Activated CD4-positive, alpha-beta T cell treated with anti-CD3 and anti-CD28 coated beads, Interleukin-2, amount 10 ng/mL, durations not matched to agents 24 days and 14 days (primary cell): Measurements from ENCODE around the gene MEGF11. TPM values are rescaled to one million over a fixed set of nuclear protein-coding genes. Genes with fewer than 3 reads are reported as not detected.

Experiments
- DNase-seq: peaks from one replicate; pipeline ENCODE4 v3.0.0; 2022
- H3K27ac Mint-ChIP-seq: one replicate; pipeline ENCODE4 v1.8.0; 2022; ENCODE audit warnings: mild to moderate bottlenecking, mixed read lengths
- H3K27me3 Mint-ChIP-seq: one replicate; pipeline ENCODE4 v1.8.0; 2022; ENCODE audit warnings: mixed read lengths
- H3K36me3 Mint-ChIP-seq: one replicate; pipeline ENCODE4 v1.8.0; 2022; ENCODE audit warnings: low read depth, mild to moderate bottlenecking, mixed read lengths
- H3K4me1 Mint-ChIP-seq: one replicate; pipeline ENCODE4 v1.8.0; 2021; ENCODE audit warnings: mixed read lengths
- H3K4me3 Mint-ChIP-seq: one replicate; pipeline ENCODE4 v1.8.0; 2022; ENCODE audit warnings: mild to moderate bottlenecking, moderate library complexity, mixed read lengths
- H3K9me3 Mint-ChIP-seq: one replicate; pipeline ENCODE4 v1.8.0; 2021; ENCODE audit warnings: mixed read lengths
- intact Hi-C: fragments of 100-400 bp; cut with micrococcal nuclease; formaldehyde crosslinking; loops from one replicate; pipeline ENCODE4 v1.15.1; 2023
- total RNA-seq: library from RNA; stranded (reverse); gene quantifications from 2 replicates; pipeline ENCODE4 v1.2.3, GENCODE V29; 2022

Gene MEGF11
- total RNA-seq, 1 donor from 2014 or later, result not detected

DNA sequence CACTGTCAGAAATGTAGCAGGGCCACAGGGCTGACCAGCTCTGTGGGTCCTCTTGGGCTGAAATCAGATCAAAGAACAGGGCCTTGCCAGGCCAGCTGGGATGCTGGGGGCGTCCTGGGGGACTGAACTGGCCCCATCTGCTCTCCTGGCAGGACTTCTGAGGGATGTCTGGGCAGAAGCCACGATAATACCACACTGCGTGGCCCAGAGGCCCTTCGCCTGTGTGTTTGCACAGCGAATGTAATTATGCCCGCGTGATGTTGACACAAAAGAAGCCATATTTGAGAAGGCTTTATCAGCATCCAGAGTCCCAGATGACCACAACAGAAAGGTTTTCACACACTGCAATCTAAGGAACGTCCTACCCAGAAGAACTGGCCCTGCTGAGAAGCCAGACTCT, 210.3 kb downstream of the MEGF11 start:
- no peak for DNase-seq
- Mint-ChIP-seq H3K36me3 (no peaks in the 10 kb centered on the region), H3K4me3 (no peak overlapping the region), H3K9me3 (no peaks in the 10 kb centered on the region), H3K27ac (no peak overlapping the region), H3K27me3 (peaks cover 32% of the 10 kb centered on the region), H3K4me1 (no peaks in the 10 kb centered on the region)
- intact Hi-C loops, result no loop called here

DNA sequence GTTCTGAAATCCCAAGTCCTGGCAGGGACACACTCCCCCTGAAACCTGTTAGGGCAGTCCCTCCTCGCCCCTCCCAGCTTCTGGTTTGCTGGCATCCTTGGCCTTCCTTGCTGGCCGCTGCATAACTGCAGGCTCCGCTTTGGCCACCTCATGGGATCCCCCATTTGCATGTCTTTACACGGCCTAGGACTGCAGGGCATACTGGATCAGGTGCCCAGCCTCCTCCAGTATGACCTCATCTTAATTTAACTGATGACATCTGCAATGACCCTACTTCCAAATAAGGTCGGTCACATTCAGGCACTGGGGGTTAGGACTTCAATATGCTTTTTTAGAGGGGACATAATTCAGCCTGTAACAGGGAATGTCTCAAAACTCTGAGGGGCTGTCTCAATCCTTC, 210.9 kb downstream of the MEGF11 start:
- Mint-ChIP-seq H3K36me3 (no peaks in the 10 kb centered on the region), H3K4me1 (no peaks in the 10 kb centered on the region), H3K9me3 (no peaks in the 10 kb centered on the region), H3K27me3 (peaks cover 39% of the 10 kb centered on the region), H3K4me3 (no peak overlapping the region), H3K27ac (no peak overlapping the region)
- intact Hi-C loops, result no loop called here
- DNase-seq, result no peak

DNA sequence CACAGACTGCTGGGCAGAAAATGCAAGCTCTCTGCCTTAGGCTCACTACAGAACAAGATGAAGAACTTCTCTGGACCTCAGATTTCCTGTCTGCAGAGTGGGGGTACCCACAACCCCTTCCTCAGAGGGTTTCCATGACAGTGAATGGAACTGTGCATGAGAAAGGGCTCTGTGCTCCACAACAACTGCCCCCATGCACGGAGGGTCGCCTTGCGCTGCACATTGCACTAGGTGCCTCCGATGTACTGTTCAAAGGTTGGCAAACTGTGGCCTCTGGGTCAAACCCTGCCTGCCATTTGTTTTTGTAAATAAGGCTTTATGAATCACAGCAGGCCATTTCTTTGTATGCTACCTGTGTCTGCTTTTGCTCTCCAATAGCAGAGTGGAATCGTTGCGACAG, 212.3 kb downstream of the MEGF11 start:
- no peak overlapping the region for H3K4me3 Mint-ChIP-seq
- intact Hi-C loops, result no loop called here

DNA sequence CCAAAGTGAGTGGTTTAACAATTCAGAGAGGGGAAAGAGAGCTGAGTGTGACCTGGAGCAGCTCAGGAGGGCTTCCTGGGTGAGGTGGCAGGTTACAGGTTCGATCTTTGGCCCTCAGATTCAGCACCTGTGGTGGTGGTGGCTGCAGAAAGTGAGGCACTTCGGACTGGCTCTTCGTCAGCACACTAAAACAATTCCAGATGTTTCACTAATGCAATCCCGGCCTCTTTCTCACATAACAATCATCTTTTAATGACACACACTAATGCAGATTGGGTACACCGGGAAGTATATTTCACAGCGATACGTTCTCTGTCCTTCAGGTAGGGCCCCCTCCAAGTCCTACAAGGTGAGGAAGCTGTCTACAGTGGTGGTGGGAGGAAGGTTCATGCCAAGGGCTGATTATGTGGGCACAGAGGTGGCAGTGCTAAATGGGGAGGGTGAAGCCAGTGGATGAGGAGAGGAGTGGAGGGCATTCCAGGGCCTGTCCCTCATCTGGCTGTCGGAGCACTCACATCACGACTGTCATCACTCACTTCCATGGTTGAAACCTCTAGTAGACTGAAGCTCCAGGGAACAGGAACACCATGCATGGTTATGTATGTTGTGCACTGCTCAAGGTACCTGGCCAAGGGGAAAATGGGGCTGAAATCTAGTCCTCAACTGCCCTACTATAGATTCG, 213.2 kb downstream of the MEGF11 start:
- Mint-ChIP-seq H3K27me3 (peaks cover 55% of the 10 kb centered on the region), H3K27ac (no peak overlapping the region)

More for the DNA sequence above, 212.3 kb downstream of the MEGF11 start:
- Mint-ChIP-seq H3K36me3 (no peaks in the 10 kb centered on the region), H3K27me3 (peaks cover 50% of the 10 kb centered on the region), H3K9me3 (no peaks in the 10 kb centered on the region), H3K4me1 (no peaks in the 10 kb centered on the region), H3K27ac (no peak overlapping the region)
- no peak for DNase-seq

DNA sequence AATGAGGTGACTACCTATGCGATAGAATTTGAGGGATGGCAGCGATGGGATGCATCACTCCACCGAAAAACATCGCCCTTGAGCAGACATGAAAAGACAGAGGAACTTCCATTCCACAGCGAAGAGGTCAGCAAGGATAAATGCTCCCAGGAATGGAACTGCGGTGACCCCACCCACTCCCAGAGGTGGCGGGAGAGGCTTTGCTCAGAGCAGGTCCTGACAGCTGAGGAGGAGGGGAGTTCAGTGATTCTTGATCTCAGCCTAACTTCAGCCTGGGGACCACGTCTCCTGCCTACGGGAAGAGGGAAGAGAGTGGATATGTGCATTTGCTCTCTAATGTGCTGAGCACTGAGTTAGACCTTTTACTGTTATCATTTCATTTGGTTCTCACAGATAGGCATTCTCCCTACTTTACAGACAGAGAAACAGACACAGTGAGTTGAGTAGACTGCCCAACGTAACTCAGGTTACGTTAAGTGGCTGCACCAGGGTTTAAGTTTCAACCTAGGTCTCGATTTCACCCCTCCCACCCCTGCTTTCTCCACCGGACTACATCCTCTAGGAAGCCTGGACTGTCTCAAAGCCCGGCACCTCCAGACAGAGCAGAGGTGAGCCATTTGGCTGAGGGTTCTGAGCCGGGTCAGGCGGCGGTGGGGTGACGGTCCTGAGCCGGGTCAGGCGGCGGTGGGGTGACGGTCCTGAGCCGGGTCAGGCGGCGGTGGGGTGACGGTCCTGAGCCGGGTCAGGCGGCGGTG, 214.3 kb downstream of the MEGF11 start:
- no peak overlapping the region for H3K27ac Mint-ChIP-seq
- H3K27me3 Mint-ChIP-seq, result peaks cover 60% of the 10 kb centered on the region
- no peak overlapping the region for H3K4me3 Mint-ChIP-seq
- no peaks in the 10 kb centered on the region for H3K4me1 Mint-ChIP-seq
- H3K9me3 Mint-ChIP-seq, result no peaks in the 10 kb centered on the region
- H3K36me3 Mint-ChIP-seq, result no peaks in the 10 kb centered on the region
- DNase-seq, result no peak
- intact Hi-C loops, result no loop called here

More for the DNA sequence above, 213.2 kb downstream of the MEGF11 start:
- intact Hi-C loops, result no loop called here
- H3K9me3 Mint-ChIP-seq, result no peaks in the 10 kb centered on the region
- H3K4me1 Mint-ChIP-seq, result no peaks in the 10 kb centered on the region
- no peaks in the 10 kb centered on the region for H3K36me3 Mint-ChIP-seq
- no peak overlapping the region for H3K4me3 Mint-ChIP-seq
- DNase-seq, result no peak

DNA sequence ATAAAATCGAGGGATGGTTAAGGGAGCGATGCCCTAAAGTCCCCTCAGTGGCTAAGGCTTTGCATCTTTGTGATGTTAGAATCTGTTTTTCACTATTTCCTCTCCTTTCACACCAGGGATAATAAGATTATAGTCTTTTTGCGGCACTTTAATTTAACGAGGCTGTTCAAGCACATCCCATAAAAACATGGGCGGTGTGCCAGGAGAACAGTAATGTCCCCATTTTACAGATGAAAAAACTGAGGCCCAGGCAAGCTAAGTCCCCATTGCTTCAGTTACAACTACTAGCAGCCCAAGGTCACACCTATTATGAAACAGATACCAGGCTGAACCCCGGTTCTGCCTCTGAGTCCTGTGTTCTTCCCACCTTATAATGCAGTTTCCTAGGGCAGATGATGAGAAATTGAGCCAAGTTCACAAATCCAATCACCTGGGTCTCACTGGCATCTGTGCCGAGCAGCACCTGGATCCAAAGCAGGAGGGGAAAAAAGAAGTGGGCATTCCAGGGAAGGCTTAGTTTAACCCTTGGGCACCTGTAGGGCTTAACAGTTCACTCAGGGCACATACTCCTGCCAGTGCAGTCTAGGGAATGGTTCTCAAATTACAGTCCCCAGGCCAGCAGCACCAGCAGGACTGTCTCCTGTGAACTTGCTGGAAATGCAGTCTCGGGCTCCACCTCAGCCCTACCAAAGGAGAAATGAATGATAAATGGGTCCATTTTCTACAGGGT, 215.0 kb downstream of the MEGF11 start:
- no peak overlapping the region for H3K4me3 Mint-ChIP-seq
- H3K27me3 Mint-ChIP-seq, result peaks cover 60% of the 10 kb centered on the region
- H3K9me3 Mint-ChIP-seq, result no peaks in the 10 kb centered on the region
- intact Hi-C loops, result no loop called here
- no peak overlapping the region for H3K27ac Mint-ChIP-seq
- H3K36me3 Mint-ChIP-seq, result no peaks in the 10 kb centered on the region
- no peak for DNase-seq
- no peaks in the 10 kb centered on the region for H3K4me1 Mint-ChIP-seq

DNA sequence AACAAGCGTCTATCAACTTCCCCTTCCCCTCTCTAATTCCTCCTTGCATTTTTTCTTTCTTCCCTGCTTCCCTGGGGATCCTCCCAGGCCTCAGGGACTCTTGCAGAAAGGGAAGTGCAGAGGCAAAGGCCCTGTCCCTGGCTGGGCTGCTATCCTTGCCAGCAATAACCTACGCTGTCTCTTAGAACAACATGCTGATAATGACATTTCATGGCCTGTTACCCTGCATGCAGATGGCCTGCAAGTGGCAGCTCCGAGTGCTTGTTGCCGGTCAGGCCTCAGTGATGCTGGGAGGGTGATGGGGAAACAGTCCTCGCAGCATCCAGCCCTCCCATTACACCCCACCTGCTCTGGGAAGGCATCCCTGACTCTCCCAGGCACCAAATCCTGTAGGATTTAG, 216.7 kb downstream of the MEGF11 start:
- intact Hi-C loops, result no loop called here
- DNase-seq, result no peak
- H3K4me1 Mint-ChIP-seq, result no peaks in the 10 kb centered on the region
- H3K9me3 Mint-ChIP-seq, result no peaks in the 10 kb centered on the region
- H3K4me3 Mint-ChIP-seq, result no peak overlapping the region
- H3K27me3 Mint-ChIP-seq, result peaks cover 59% of the 10 kb centered on the region
- H3K27ac Mint-ChIP-seq, result no peak overlapping the region
- H3K36me3 Mint-ChIP-seq, result no peaks in the 10 kb centered on the region

DNA sequence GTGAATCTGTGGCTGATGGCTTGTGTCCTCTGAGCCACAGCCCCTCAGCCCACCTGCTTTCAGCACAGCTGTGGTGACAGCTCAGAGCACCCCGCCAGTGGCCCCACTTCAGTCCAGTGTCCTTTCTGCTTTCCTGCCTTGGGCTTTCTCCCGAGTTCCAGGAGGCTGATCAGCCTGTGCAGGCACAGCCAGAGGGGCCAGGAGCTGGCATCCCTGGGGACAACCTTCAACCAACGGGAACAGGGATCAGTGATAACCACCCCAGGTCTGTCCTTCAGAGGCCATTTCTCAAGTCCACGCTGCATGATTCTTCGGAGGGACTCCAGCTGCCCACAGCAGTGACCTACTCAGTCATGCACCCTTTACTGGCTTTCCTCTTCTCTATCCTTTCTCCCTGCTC, 217.6 kb downstream of the MEGF11 start:
- Mint-ChIP-seq H3K4me1 (no peaks in the 10 kb centered on the region), H3K27me3 (peaks cover 58% of the 10 kb centered on the region), H3K36me3 (no peaks in the 10 kb centered on the region), H3K9me3 (no peaks in the 10 kb centered on the region), H3K27ac (no peak overlapping the region), H3K4me3 (no peak overlapping the region)
- DNase-seq, result no peak
- intact Hi-C loops, result no loop called here

DNA sequence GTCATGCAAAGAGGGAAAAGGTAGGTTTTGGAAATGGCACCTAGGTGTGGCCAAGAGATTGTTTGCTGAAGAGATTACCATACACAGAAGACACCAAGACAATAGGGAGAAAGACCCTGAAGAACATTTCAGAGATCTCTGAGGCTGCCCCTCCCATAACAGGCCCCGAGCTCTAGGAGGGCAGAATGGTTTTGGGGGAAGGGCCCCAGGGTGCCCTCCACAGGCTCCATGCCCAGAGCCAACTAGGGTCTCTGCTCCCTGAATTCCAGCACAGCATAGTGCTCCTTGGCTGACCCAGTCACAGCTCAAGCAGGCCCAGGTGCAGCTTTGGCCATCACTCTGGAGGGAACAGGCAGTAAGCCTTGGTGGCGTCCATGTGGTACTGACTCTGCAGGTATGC, 220.4 kb downstream of the MEGF11 start:
- no peaks in the 10 kb centered on the region for H3K36me3 Mint-ChIP-seq
- H3K4me3 Mint-ChIP-seq, result no peak overlapping the region
- H3K4me1 Mint-ChIP-seq, result no peaks in the 10 kb centered on the region
- intact Hi-C loops, result no loop called here
- H3K27me3 Mint-ChIP-seq, result peaks cover 42% of the 10 kb centered on the region
- no peak for DNase-seq
- H3K9me3 Mint-ChIP-seq, result no peaks in the 10 kb centered on the region
- no peak overlapping the region for H3K27ac Mint-ChIP-seq

DNA sequence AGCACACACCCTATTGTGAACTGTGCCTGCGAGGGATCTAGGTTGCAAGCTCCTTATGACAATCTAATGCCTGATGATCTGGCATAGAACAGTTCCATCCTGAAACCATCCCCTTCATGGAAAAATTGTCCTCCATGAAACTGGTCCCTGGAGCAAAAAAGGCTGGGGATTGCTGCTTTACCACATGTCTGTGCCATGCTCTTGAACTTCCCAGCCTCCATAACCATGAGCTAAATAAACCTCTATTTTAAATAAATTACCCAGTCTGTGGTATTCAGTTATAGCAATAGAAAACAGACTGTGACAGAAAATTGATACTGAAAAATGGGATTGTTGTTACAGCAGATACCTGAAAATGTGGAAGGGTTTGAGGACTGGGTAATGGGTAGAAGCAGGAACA, 221.5 kb downstream of the MEGF11 start:
- Mint-ChIP-seq H3K27me3 (peaks cover 37% of the 10 kb centered on the region), H3K27ac (no peak overlapping the region), H3K4me3 (no peak overlapping the region), H3K9me3 (no peaks in the 10 kb centered on the region), H3K4me1 (no peaks in the 10 kb centered on the region), H3K36me3 (no peaks in the 10 kb centered on the region)
- no peak for DNase-seq
- intact Hi-C loops, result no loop called here

DNA sequence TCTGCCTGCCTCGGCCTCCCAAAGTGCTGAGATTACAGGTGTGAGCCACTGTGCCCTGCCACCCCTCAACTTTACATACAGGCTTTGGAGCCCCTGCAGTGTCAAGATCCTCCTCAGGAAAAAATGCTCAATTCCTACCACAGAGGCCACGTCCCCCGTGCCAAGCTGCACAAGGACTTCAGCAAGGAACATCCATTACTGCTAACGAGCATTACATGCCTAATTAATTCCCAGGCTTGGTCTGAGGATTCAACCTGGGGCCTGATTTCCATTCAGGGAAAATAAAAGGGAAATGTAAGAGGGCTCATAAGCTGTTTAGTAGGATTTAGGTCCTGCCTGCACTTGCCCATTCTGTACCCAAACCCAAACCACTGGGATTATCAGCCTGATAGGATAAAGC, 222.9 kb downstream of the MEGF11 start:
- H3K4me3 Mint-ChIP-seq, result no peak overlapping the region
- peaks cover 30% of the 10 kb centered on the region for H3K27me3 Mint-ChIP-seq
- no peaks in the 10 kb centered on the region for H3K4me1 Mint-ChIP-seq
- intact Hi-C loops, result no loop called here
- H3K36me3 Mint-ChIP-seq, result no peaks in the 10 kb centered on the region
- DNase-seq, result no peak
- no peak overlapping the region for H3K27ac Mint-ChIP-seq
- no peaks in the 10 kb centered on the region for H3K9me3 Mint-ChIP-seq

DNA sequence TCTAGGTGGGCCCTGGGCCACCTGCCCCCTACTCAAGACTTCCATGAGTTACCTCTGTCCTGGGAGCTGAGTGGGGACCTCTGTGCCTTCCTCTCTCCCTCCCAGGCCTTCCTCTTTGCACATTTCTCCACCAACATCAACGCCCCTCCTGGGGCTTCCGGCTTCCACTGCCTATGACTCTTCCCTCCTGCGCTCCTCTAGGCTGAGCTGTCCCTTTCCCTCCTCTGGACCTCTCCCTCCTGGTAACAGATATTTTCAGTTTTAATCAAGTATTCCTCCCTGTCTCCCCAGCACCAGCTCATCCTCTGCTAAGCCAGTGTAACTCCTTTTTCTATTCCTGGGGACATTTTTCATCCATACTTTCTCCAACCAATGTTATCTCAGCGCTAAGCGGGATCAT, 223.9 kb downstream of the MEGF11 start:
- no peak overlapping the region for H3K27ac Mint-ChIP-seq
- no peak overlapping the region for H3K4me3 Mint-ChIP-seq
- no peaks in the 10 kb centered on the region for H3K36me3 Mint-ChIP-seq
- no peak for DNase-seq
- H3K4me1 Mint-ChIP-seq, result no peaks in the 10 kb centered on the region
- peaks cover 33% of the 10 kb centered on the region for H3K27me3 Mint-ChIP-seq
- no peaks in the 10 kb centered on the region for H3K9me3 Mint-ChIP-seq
- intact Hi-C loops, result no loop called here

DNA sequence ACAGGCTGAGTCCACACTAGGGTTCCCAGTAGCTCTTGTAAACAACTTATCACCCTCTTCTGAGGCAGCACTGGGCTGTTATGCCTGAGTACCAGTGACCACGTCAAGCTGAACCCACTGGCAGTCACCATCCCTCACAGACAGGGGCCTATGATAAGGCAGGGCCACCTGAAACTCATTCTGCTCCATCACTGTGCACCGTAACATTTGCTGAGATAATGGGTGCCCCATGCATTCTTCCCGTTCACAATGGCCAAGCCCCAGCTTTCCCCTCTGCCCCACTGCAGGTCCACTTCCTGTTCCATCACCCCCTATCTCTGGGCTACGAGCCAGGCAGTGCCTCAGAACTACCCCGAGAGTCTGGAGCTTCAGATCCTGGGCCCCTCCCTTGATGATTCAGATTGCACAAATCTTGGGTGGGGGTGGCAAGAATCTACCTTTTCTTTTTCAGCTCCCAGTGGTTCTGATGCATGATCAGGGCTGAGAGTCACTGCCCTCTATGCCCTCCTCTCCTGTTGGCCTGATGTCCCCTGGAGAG, 226.2 kb downstream of the MEGF11 start:
- Mint-ChIP-seq H3K27ac (no peak overlapping the region), H3K27me3 (peaks cover 31% of the 10 kb centered on the region), H3K4me3 (no peak overlapping the region), H3K4me1 (no peaks in the 10 kb centered on the region), H3K9me3 (no peaks in the 10 kb centered on the region), H3K36me3 (no peaks in the 10 kb centered on the region)
- intact Hi-C loops, result no loop called here
- DNase-seq, result no peak

DNA sequence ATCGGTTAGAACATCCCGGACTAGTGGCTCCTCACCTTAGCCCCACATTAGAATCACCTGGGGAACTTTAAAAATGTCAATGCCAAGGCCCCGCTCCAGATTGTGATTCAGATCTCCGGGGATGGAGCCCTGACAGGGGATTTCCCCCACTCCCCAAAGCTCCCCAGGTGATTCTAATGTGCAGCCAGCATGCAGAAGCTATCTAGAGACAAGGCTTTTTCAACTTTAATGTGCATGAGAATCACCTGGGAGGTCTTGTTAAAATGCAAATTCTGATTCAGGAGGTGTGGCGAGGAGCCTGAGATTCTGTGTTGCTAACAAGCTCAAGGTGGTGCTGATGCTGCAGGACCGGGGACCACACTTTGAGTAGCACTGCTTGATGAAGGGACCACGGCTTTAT, 227.6 kb downstream of the MEGF11 start:
- Mint-ChIP-seq H3K27me3 (peaks cover 28% of the 10 kb centered on the region), H3K4me1 (no peaks in the 10 kb centered on the region), H3K36me3 (no peaks in the 10 kb centered on the region), H3K27ac (no peak overlapping the region), H3K9me3 (no peaks in the 10 kb centered on the region), H3K4me3 (no peak overlapping the region)
- DNase-seq, result no peak
- intact Hi-C loops, result no loop called here
